Prostate gland (tissue), 2 donors: ENCODE data around the gene LHPP. TPM values are rescaled to one million over a fixed set of nuclear protein-coding genes. Genes with fewer than 3 reads are reported as not detected.

Source experiments
- DNase-seq: peaks from one replicate; pipeline ENCODE4 v3.0.0-alpha.2; 2019; ENCODE audit warnings: low spot score
- H3K27ac ChIP-seq, 2 donors: fragments of 200-600 bp; sonication (generic); 2 replicates each; pipeline ENCODE4 v1.5.1; 2017 to 2019
- H3K27me3 ChIP-seq: fragments of 200-600 bp; sonication (generic); replicated peaks from 2 replicates; pipeline ENCODE4 v1.5.1; 2019; ENCODE audit not compliant: insufficient read depth
- H3K36me3 ChIP-seq, 2 donors: fragments of 200-600 bp; sonication (generic); 1 replicate in 1 of 2; 2 replicates in 1 of 2; pipeline versions ENCODE4 v1.5.1 to v1.8.1; 2017 to 2019
- H3K4me1 ChIP-seq: fragments of 200-600 bp; sonication (generic); replicated peaks from 2 replicates; pipeline ENCODE4 v1.5.1; 2019
- H3K4me3 ChIP-seq, 2 donors: fragments of 200-600 bp; sonication (generic); 2 replicates each; pipeline ENCODE4 v1.5.1; 2017 to 2019
- H3K9me3 ChIP-seq: fragments of 200-600 bp; sonication (generic); 2 replicates; pipeline ENCODE4 v1.5.1; 2017
- POLR2A ChIP-seq: fragments of 450-650 bp; IDR thresholded peaks from one replicate; pipeline ENCODE4 v1.6.1; 2016; ENCODE audit warnings: antibody characterized with exemption, mild to moderate bottlenecking
- POLR2AphosphoS5 ChIP-seq: sonication (generic); formaldehyde crosslinking; IDR thresholded peaks from one replicate; pipeline ENCODE4 v1.6.1; 2017; ENCODE audit warnings: antibody characterized with exemption
- WGBS: methylation state at CpG from one replicate; pipeline ENCODE4 v1.1.5; 2018; 5-methylcytosine and 5-hydroxymethylcytosine counted together
- intact Hi-C: fragments of 100-400 bp; cut with DNase I; formaldehyde crosslinking; loops from one replicate; pipeline ENCODE4 v1.14.2; 2022
- total RNA-seq, 2 donors: library from RNA; depleted of rRNA; stranded (reverse); fragments of >200 nt; gene quantifications; one replicate each; pipeline ENCODE4 v1.1.0, GENCODE V29; 2016
- TF ChIP-seq, protein P1 (sequence below), 4 experiments: fragments of 200-600 bp in 2 of 4; fragments of 450-650 bp in 2 of 4; sonication (generic) in 2 of 4; IDR thresholded peaks; 1 replicate in 3 of 4; 2 replicates in 1 of 4; pipeline ENCODE4 v1.5.1; 2016 to 2019; ENCODE audit warnings: antibody characterized with exemption in 4 of 4, mild to moderate bottlenecking in 2 of 4, moderate library complexity in 2 of 4

LHPP gene
- total RNA-seq, 2 donors from 2014 or later = 21.9 to 43.3 TPM

DNA sequence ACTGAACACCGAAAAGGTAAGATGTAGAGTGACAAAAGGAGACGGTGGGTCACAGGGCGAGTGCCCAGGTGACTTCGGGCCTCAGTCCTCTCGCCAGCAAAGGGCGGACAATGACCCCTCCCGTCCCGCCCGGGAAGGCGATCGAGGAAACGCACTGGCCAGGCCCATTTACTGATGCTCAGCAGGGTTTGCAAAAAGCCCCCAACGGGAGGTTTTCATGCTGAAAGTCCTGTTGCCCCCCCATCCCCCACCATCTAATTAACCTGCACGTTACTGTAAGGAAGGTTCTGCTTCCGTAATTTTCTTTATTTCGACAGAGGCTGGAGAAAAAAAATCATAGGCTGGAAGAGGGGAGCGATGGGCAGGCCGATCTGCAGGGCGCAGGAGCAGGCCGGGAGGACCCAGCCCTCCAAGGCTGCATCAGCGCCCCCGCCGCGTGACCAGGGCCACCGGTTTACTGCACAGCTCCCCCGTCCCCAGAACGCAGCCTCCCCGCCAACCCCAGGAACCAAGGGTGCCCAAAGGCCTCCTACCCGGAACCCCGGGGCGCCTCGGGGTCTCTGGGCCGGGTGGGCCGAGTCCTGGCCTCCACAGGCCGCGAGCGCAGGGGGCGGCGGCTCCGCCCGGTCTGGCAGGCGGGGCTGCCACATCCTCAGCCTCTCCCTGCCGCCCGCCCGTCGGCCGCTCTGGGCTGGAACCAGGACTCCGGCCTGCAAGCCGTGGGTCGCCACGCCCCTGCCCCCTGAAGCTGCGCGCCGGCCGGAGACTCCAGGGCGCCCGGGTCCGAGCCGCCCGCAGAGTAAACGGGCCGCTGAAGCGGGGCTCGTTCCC lies 43.5 kb upstream of the LHPP start:
- TF ChIP-seq POLR2AphosphoS5 (no peak), POLR2A (no peak)
- TF ChIP-seq, protein P1, sequence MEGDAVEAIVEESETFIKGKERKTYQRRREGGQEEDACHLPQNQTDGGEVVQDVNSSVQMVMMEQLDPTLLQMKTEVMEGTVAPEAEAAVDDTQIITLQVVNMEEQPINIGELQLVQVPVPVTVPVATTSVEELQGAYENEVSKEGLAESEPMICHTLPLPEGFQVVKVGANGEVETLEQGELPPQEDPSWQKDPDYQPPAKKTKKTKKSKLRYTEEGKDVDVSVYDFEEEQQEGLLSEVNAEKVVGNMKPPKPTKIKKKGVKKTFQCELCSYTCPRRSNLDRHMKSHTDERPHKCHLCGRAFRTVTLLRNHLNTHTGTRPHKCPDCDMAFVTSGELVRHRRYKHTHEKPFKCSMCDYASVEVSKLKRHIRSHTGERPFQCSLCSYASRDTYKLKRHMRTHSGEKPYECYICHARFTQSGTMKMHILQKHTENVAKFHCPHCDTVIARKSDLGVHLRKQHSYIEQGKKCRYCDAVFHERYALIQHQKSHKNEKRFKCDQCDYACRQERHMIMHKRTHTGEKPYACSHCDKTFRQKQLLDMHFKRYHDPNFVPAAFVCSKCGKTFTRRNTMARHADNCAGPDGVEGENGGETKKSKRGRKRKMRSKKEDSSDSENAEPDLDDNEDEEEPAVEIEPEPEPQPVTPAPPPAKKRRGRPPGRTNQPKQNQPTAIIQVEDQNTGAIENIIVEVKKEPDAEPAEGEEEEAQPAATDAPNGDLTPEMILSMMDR (IDR thresholded peaks at IDR 0.05) = no peak
- Histone ChIP-seq H3K9me3 (no peaks in the 10 kb centered on the region), H3K36me3 (no peaks in the 10 kb centered on the region), H3K4me3 (peak overlapping the region; percentile 70 to 92), H3K27ac (peak overlapping the region; percentile 88 to 92), H3K27me3 (no peaks in the 10 kb centered on the region), H3K4me1 (peaks cover 8% of the 10 kb centered on the region)
- 3% methylated on average over 59 of the region's 64 CpGs for WGBS
- intact Hi-C loops = no loop called here
- peak; percentile 21 for DNase-seq

DNA sequence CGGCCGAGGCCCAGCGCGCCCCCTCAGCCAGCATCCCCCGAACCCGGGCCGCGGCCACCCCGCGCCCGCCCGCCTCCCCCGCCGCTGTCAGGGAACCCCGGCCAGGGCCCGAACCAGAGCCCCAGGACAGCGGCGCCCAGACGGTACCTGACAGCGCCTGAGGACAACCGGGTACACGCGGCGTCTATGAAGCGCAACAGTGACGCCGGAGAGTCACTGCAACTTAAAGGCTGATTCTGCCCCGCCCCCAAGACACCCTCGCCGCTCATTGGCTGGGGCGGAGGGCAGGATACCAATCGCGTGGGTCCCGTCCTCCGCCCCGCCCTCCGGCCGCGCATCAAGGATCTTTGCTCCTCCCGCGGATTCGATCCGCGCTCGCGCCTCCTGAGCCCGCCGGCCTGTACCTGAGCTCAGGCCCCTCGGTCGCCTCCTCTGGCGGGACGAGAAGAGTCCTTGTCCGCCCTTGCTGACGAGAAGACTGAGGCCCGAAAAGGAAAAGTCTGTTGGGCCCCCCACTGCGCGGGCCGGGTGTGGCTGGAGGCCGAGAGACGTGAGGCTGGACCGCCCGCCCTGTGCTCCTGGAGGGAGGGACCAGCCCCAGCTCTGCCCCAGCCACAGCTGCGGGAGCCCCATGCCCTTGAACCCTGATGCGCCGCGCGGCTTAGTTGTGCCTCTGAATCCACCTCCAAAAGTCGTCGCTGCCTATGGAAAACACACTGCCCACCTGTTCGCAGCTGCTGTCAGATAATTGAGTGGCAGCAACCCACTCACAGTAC lies 42.7 kb upstream of the LHPP start, which contains the start of gene OAT:
TSS of gene OAT (minus strand) at position 198 of the 776 bp plus-strand sequence. CDS start 6,752 bp downstream, outside the sequence.
- Histone ChIP-seq H3K27me3 (no peaks in the 10 kb centered on the region), H3K9me3 (no peaks in the 10 kb centered on the region), H3K27ac (peak within 1 kb of the TSS; percentile 88 to 92), H3K4me3 (peak within 1 kb of the TSS; percentile 70 to 92), H3K4me1 (peaks cover 8% of the 10 kb centered on the region), H3K36me3 (no peaks in the 10 kb centered on the region)
- peak; percentile 97 for DNase-seq
- 2% methylated on average over 64 of the region's 70 CpGs for WGBS
- peak; percentile 99 for TF ChIP-seq POLR2AphosphoS5
- TF ChIP-seq POLR2A = peak; percentile 99
- TF ChIP-seq, protein P1 (IDR thresholded peaks at IDR 0.05) = peak in 2 of 4 experiments; percentile 21 to 34
- intact Hi-C loops = no loop called here

DNA sequence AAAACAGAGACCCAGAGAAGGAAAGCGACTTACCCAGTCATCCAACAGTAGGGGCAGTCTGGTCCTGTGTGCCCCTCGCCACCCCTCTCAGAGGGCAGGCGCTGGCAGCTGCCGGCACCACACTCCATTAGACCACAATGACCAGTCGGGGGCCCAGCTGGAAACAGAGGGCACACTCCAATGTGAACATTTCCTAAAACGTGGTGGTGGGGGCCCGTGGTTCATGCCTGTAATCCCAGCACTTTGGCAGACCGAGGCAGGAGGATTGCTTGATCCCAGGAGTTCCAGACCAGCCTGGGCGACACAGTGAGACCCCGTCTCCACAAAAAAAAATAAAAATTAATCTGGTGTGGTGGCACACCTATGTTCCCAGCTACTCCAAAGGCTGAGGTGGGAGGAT lies 42.0 kb upstream of the LHPP start:
- Histone ChIP-seq H3K27me3 (no peaks in the 10 kb centered on the region), H3K4me1 (peaks cover 8% of the 10 kb centered on the region), H3K27ac (no peak overlapping the region), H3K36me3 (no peaks in the 10 kb centered on the region), H3K9me3 (no peaks in the 10 kb centered on the region), H3K4me3 (peak overlapping the region in 1 of 2 donors; percentile 70)
- 93% methylated on average over 10 of the region's 10 CpGs for WGBS
- TF ChIP-seq, protein P1 (IDR thresholded peaks at IDR 0.05) = no peak
- TF ChIP-seq POLR2AphosphoS5 = no peak
- TF ChIP-seq POLR2A = no peak
- DNase-seq = no peak
- intact Hi-C loops = no loop called here

DNA sequence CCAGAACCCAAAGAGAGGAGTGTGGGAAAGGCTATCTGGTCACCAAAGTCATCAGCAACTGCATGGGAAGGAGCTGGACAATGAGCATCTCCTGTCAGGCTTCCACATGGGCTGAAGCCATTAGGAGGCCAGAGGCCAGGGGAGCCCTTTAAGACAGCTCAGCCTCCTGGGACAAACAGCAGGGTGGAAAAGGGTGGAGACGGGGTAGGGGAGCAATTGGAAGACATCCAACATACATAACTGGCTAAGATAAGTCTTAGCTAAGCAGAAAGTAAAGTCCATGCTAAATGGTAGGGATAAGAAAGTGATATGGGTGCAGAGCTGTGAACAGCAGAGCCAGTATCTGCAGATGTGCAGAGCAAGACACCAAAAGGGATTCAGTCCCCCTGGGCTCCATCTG lies 41.4 kb upstream of the LHPP start:
- intact Hi-C loops = no loop called here
- Histone ChIP-seq H3K4me1 (peaks cover 8% of the 10 kb centered on the region), H3K9me3 (no peaks in the 10 kb centered on the region), H3K4me3 (no peak overlapping the region), H3K36me3 (no peaks in the 10 kb centered on the region), H3K27me3 (no peaks in the 10 kb centered on the region), H3K27ac (no peak overlapping the region)
- WGBS = 35% methylated on average over 1 of the region's 1 CpG
- TF ChIP-seq, protein P1 (IDR thresholded peaks at IDR 0.05) = no peak
- no peak for TF ChIP-seq POLR2A
- TF ChIP-seq POLR2AphosphoS5 = no peak
- no peak for DNase-seq
